SK-N-SH (cell line): ENCODE measurements around the gene ZBTB24. TPM values are rescaled to one million over a fixed set of nuclear protein-coding genes. Genes with fewer than 3 reads are reported as not detected.

Experiments used
- CTCF ChIA-PET: fragments of 300-600, 350-600 bp; formaldehyde crosslinking; extraction: SDS; loops from one replicate; lab custom pipeline; 2021; lab: Yijun Ruan, JAX
- POLR2A ChIA-PET: fragments of 350-600 bp; sonication (Branson Sonifier 250); formaldehyde crosslinking; extraction: SDS; loops from one replicate; lab custom pipeline; 2020; ENCODE audit warnings: antibody characterized with exemption, inconsistent platforms; lab: Yijun Ruan, JAX
- DNase-seq: peaks from one replicate; pipeline ENCODE4 v3.0.0; 2012
- H2AFZ ChIP-seq: fragments of 200-600 bp; sonication (generic); 2 replicates; pipeline ENCODE4 v1.8.1; 2016; ENCODE audit warnings: antibody characterized with exemption, mild to moderate bottlenecking, low read depth
- H3F3A ChIP-seq: fragments of 200-600 bp; sonication (generic); replicated peaks from 2 replicates; pipeline ENCODE3; 2016; ENCODE audit warnings: antibody characterized with exemption, mild to moderate bottlenecking; ENCODE audit not compliant: insufficient read depth
- H3K27ac ChIP-seq, 2 experiments: fragments of 200-500 bp in 1 of 2; fragments of 200-600 bp in 1 of 2; sonication (Bioruptor generic) in 1 of 2; sonication (generic), shearing (Covaris generic) in 1 of 2; 2 replicates each; pipeline versions ENCODE4 v1.5.1 to v1.6.1; 2014 to 2016; ENCODE audit warnings: low read depth in 2 of 2, inconsistent platforms in 1 of 2, low read length in 1 of 2, mild to moderate bottlenecking in 1 of 2, mixed read lengths in 1 of 2
- H3K27me3 ChIP-seq: fragments of 200-600 bp; sonication (generic), shearing (Covaris generic); 2 replicates; pipeline ENCODE4 v1.6.1; 2016; ENCODE audit warnings: mixed run types; ENCODE audit not compliant: insufficient read depth
- H3K36me3 ChIP-seq, 2 experiments: fragments of 200-500 bp in 1 of 2; fragments of 200-600 bp in 1 of 2; sonication (Bioruptor generic) in 1 of 2; sonication (generic) in 1 of 2; replicated peaks in 1 of 2; 2 replicates each; pipeline versions ENCODE3 to v1.5.1; 2014 to 2016; ENCODE audit warnings: low read length in 1 of 2, mild to moderate bottlenecking in 1 of 2; ENCODE audit not compliant: insufficient read depth in 2 of 2, control insufficient read depth in 1 of 2
- H3K4me1 ChIP-seq, 2 experiments: fragments of 200-500 bp in 1 of 2; fragments of 200-600 bp in 1 of 2; sonication (Bioruptor generic) in 1 of 2; sonication (generic), shearing (Covaris generic) in 1 of 2; 2 replicates each; pipeline versions ENCODE4 v1.5.1 to v1.6.1; 2014 to 2016; ENCODE audit warnings: low read depth in 1 of 2, low read length in 1 of 2, mixed run types in 1 of 2; ENCODE audit not compliant: insufficient read depth in 2 of 2, control insufficient read depth in 1 of 2
- H3K4me2 ChIP-seq: fragments of 200-600 bp; sonication (generic), shearing (Covaris generic); 2 replicates; pipeline ENCODE4 v1.6.1; 2017; ENCODE audit warnings: mixed run types
- H3K4me3 ChIP-seq, 2 experiments: fragments of 200-500 bp in 1 of 2; fragments of 200-600 bp in 1 of 2; sonication (Bioruptor generic) in 1 of 2; sonication (generic), shearing (Covaris generic) in 1 of 2; 2 replicates each; pipeline versions ENCODE4 v1.5.1 to v1.8.1; 2014 to 2016; ENCODE audit warnings: low read depth in 2 of 2, inconsistent platforms in 1 of 2, low read length in 1 of 2, mild to moderate bottlenecking in 1 of 2, mixed read lengths in 1 of 2, moderate library complexity in 1 of 2
- H3K79me2 ChIP-seq: fragments of 200-600 bp; sonication (generic); 2 replicates; pipeline ENCODE4 v1.8.1; 2017; ENCODE audit warnings: mild to moderate bottlenecking; ENCODE audit not compliant: insufficient read depth
- H3K9ac ChIP-seq: fragments of 200-600 bp; sonication (generic); 2 replicates; pipeline ENCODE4 v1.6.1; 2017; ENCODE audit warnings: mixed run types
- H3K9me2 ChIP-seq: fragments of 200-600 bp; sonication (generic); 2 replicates; pipeline ENCODE4 v1.6.1; 2017; ENCODE audit warnings: mixed run types
- H3K9me3 ChIP-seq: fragments of 200-600 bp; sonication (generic); 2 replicates; pipeline ENCODE4 v1.6.1; 2017; ENCODE audit warnings: mixed run types, mild to moderate bottlenecking, moderate library complexity
- H4K20me1 ChIP-seq: fragments of 200-600 bp; sonication (generic); 2 replicates; pipeline ENCODE4 v1.6.1; 2017; ENCODE audit warnings: mild to moderate bottlenecking, mixed run types; ENCODE audit not compliant: insufficient read depth
- CHD2 ChIP-seq: fragments of 150-350 bp; IDR thresholded peaks from 2 replicates; pipeline ENCODE4 v1.6.1; 2018; ENCODE audit warnings: low read length; ENCODE audit not compliant: partially characterized antibody
- CTCF ChIP-seq: fragments of 200-600 bp; sonication (generic); IDR thresholded peaks from 2 replicates; pipeline ENCODE4 v1.6.1; 2017; ENCODE audit warnings: antibody characterized with exemption, mild to moderate bottlenecking, moderate library complexity
- ELF1 ChIP-seq: IDR thresholded peaks from 2 replicates; pipeline ENCODE4 v1.4.0; 2012
- EZH2phosphoT487 ChIP-seq: fragments of 200-600 bp; sonication (generic); IDR thresholded peaks from 2 replicates; pipeline ENCODE4 v1.6.1; 2017; ENCODE audit warnings: low read depth, mixed run types, mild to moderate bottlenecking, antibody characterized with exemption, moderate library complexity, borderline replicate concordance
- FOSL2 ChIP-seq: IDR thresholded peaks from 2 replicates; pipeline ENCODE4 v1.4.0; 2012; ENCODE audit warnings: low read depth, mild to moderate bottlenecking, moderate library complexity, borderline replicate concordance
- FOXJ3 ChIP-seq: sonication (generic); formaldehyde crosslinking; IDR thresholded peaks from 2 replicates; pipeline ENCODE4 v1.5.1; 2020; ENCODE audit warnings: mild to moderate bottlenecking, missing genetic modification reagents
- GATA2 ChIP-seq: sonication (generic); formaldehyde crosslinking; IDR thresholded peaks from 2 replicates; pipeline ENCODE4 v1.5.0; 2020; ENCODE audit warnings: mild to moderate bottlenecking, missing genetic modification reagents
- IRF3 ChIP-seq: fragments of 150-350 bp; IDR thresholded peaks from 2 replicates; pipeline ENCODE4 v1.6.1; 2016; ENCODE audit warnings: mild to moderate bottlenecking, low read depth, low read length
- MEF2A ChIP-seq: IDR thresholded peaks from 2 replicates; pipeline ENCODE4 v1.4.0; 2012; ENCODE audit warnings: low read depth, borderline replicate concordance
- POLR2AphosphoS5 ChIP-seq: IDR thresholded peaks from 2 replicates; pipeline ENCODE4 v1.6.1; 2012; ENCODE audit warnings: low read depth, low read length
- RCOR1 ChIP-seq: fragments of 150-350 bp; IDR thresholded peaks from 2 replicates; pipeline ENCODE4 v1.6.1; 2017; ENCODE audit warnings: antibody characterized with exemption, low read length
- SIN3A ChIP-seq: IDR thresholded peaks from 2 replicates; pipeline ENCODE4 v1.6.1; 2012; ENCODE audit warnings: low read depth, mild to moderate bottlenecking, low read length, moderate library complexity, borderline replicate concordance
- SMC3 ChIP-seq: IDR thresholded peaks from 2 replicates; pipeline ENCODE4 v1.6.1; 2012; ENCODE audit warnings: low read depth, low read length, improper control_type of control experiment
- TAF1 ChIP-seq: IDR thresholded peaks from 2 replicates; pipeline ENCODE4 v1.6.1; 2012; ENCODE audit warnings: low read depth, mild to moderate bottlenecking, low read length, moderate library complexity, borderline replicate concordance
- TCF12 ChIP-seq: IDR thresholded peaks from 2 replicates; pipeline ENCODE4 v1.4.0; 2012
- TEAD4 ChIP-seq: IDR thresholded peaks from 2 replicates; pipeline ENCODE4 v1.4.0; 2012; ENCODE audit warnings: mild to moderate bottlenecking, borderline replicate concordance; ENCODE audit not compliant: insufficient read depth
- USF1 ChIP-seq: IDR thresholded peaks from 2 replicates; pipeline ENCODE4 v1.4.0; 2012; ENCODE audit warnings: low read depth, borderline replicate concordance
- USF2 ChIP-seq: fragments of 150-350 bp; IDR thresholded peaks from 2 replicates; pipeline ENCODE4 v1.6.1; 2017; ENCODE audit warnings: antibody characterized with exemption, low read length, low read depth, borderline replicate concordance
- WGBS: methylation state at CpG from one replicate; pipeline ENCODE4 v1.1.6; 2017; ENCODE audit warnings: low lambda C conversion rate; 5-methylcytosine and 5-hydroxymethylcytosine counted together
- polyA plus RNA-seq, 3 experiments: library from polyadenylated mRNA; depleted of rRNA; stranded (reverse); fragments of >200 nt; gene quantifications; 2 replicates each; pipeline ENCODE4 v1.2.3, GENCODE V29; 2012

The ZBTB24 gene
- polyA plus RNA-seq, 1 of the 3 experiments (the other 2 are of a cell fraction), result 1.7 TPM

- TF ChIP-seq TEAD4 (no peak), GATA2 (no peak), POLR2AphosphoS5 (no peak), SMC3 (no peak), MEF2A (no peak), CHD2 (no peak)
Measured at GRCh38 chr6:109475625-109476024, 7.4 kb downstream of the ZBTB24 start (continued).

- peaks cover 12% of the 10 kb centered on the region; the same call in 1 of the 2 replicates for H4K20me1 ChIP-seq
- CTCF ChIA-PET, result interaction anchor here (1.1 kb wide), 1 partner anchor 34 kb away, joined by 4 read pairs; the partner anchor contains the start of genes PPIL6 and SMPD2
- H2AFZ ChIP-seq, result no peak overlapping the region
- no peak overlapping the region for H3K9ac ChIP-seq
- peaks cover 31 to 51% of the 10 kb centered on the region in 2 experiments for H3K36me3 ChIP-seq
- POLR2A ChIA-PET, result no interaction called here
- no peak overlapping the region for H3K4me3 ChIP-seq
- 95% methylated on average over 4 of the region's 4 CpGs for WGBS
- H3F3A ChIP-seq, result no peaks in the 10 kb centered on the region
- H3K4me2 ChIP-seq, result no peak overlapping the region
- no peak overlapping the region for H3K27ac ChIP-seq
- no peaks in the 10 kb centered on the region for H3K9me2 ChIP-seq
- no peaks in the 10 kb centered on the region for H3K27me3 ChIP-seq
- peaks cover 39% of the 10 kb centered on the region for H3K79me2 ChIP-seq
- peaks cover 0 to 3% of the 10 kb centered on the region in 2 experiments; a peak in 2 of 4 replicates for H3K4me1 ChIP-seq
- DNase-seq, result no peak
- no peaks in the 10 kb centered on the region for H3K9me3 ChIP-seq
- no peak for TF ChIP-seq EZH2phosphoT487
- TF ChIP-seq FOXJ3 (CRISPR knock-in tag), result no peak
- TF ChIP-seq CTCF, result no peak
- no peak for TF ChIP-seq SIN3A
Measured at GRCh38 chr6:109474995-109475394, 8.0 kb downstream of the ZBTB24 start.

- H3K36me3 ChIP-seq, result peaks cover 26 to 68% of the 10 kb centered on the region in 2 experiments
- H4K20me1 ChIP-seq, result peaks cover 12% of the 10 kb centered on the region; the same call in 1 of the 2 replicates
- no peaks in the 10 kb centered on the region for H3F3A ChIP-seq
- no peak for DNase-seq
- no peak overlapping the region for H3K4me3 ChIP-seq
- H3K9me3 ChIP-seq, result no peaks in the 10 kb centered on the region
- WGBS, result 97% methylated on average over 3 of the region's 3 CpGs
- no peaks in the 10 kb centered on the region for H3K27me3 ChIP-seq
- H3K79me2 ChIP-seq, result peaks cover 20% of the 10 kb centered on the region; the same call in 1 of the 2 replicates
- H3K27ac ChIP-seq, result no peak overlapping the region
- ChIA-PET POLR2A (no interaction called here), CTCF (interaction anchor here (1.1 kb wide), 1 partner anchor 13 kb away, joined by 3 read pairs; no protein-coding TSS in a partner anchor)
- H2AFZ ChIP-seq, result no peak overlapping the region
- H3K4me1 ChIP-seq, result peaks cover 0 to 3% of the 10 kb centered on the region in 2 experiments; a peak in 1 of 4 replicates
- no peak overlapping the region for H3K9ac ChIP-seq
- no peaks in the 10 kb centered on the region for H3K9me2 ChIP-seq
- no peak overlapping the region for H3K4me2 ChIP-seq
- TF ChIP-seq TCF12 (no peak), SIN3A (no peak), RCOR1 (no peak), SMC3 (no peak), USF1 (no peak), CTCF (no peak), TEAD4 (no peak), CHD2 (no peak), TAF1 (no peak), ELF1 (no peak), FOSL2 (no peak), IRF3 (no peak), USF2 (no peak), GATA2 (no peak)
Measured at GRCh38 chr6:109473120-109473519, 9.9 kb downstream of the ZBTB24 start.
